ENCODE results near the gene GRM5.

GRM5 gene

DNA sequence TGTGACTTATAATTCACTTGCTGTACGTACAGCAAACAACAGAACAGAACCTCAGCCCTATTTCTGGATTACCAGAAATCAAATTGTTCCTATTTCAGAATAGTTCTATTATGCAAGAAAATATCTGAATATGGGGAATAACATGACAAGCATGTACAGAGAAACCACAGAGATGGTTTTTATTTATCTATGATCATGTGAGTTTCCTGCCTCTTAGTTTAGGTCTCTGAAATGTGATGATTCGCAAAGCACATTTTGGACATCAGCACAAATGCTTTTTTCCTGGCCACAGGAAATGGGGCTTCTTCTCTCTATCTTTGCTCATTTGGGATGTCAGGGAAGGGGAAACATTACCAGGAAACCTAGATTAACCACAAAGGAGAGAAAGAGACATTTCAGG, 461.5 kb downstream of the GRM5 start:
- Histone ChIP-seq H3K27me3 (ENCODE audit: low read depth, low read length) (no peaks in the 10 kb centered on the region), H3K9me3 (ENCODE audit: insufficient read depth, low read length) (no peaks in the 10 kb centered on the region), H3K9ac (ENCODE audit: low read length) (no peak overlapping the region), H4K20me1 (ENCODE audit: insufficient read depth, low read length) (no peaks in the 10 kb centered on the region), H3K4me3 (ENCODE audit: low read length) (no peak overlapping the region), H3K4me2 (ENCODE audit: low read length) (no peak overlapping the region), H2AFZ (ENCODE audit: low read depth, low read length) (no peak overlapping the region), H3K36me3 (replicated peaks; ENCODE audit: low read depth, low read length) (no peaks in the 10 kb centered on the region), H3K27ac (ENCODE audit: low read length) (no peak overlapping the region), H3K4me1 (ENCODE audit: low read length) (no peaks in the 10 kb centered on the region), H3K79me2 (ENCODE audit: low read length) (no peaks in the 10 kb centered on the region)
- TF ChIP-seq EZH2phosphoT487 (IDR thresholded peaks at IDR 0.05; ENCODE audit: low read depth) = no peak
- TF ChIP-seq, protein P1, sequence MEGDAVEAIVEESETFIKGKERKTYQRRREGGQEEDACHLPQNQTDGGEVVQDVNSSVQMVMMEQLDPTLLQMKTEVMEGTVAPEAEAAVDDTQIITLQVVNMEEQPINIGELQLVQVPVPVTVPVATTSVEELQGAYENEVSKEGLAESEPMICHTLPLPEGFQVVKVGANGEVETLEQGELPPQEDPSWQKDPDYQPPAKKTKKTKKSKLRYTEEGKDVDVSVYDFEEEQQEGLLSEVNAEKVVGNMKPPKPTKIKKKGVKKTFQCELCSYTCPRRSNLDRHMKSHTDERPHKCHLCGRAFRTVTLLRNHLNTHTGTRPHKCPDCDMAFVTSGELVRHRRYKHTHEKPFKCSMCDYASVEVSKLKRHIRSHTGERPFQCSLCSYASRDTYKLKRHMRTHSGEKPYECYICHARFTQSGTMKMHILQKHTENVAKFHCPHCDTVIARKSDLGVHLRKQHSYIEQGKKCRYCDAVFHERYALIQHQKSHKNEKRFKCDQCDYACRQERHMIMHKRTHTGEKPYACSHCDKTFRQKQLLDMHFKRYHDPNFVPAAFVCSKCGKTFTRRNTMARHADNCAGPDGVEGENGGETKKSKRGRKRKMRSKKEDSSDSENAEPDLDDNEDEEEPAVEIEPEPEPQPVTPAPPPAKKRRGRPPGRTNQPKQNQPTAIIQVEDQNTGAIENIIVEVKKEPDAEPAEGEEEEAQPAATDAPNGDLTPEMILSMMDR (IDR thresholded peaks at IDR 0.05; ENCODE audit: low read depth, low read length) = no peak

- H3K4me2 ChIP-seq (ENCODE audit: low read length) = no peak overlapping the region
- no peak overlapping the region for H3K4me3 ChIP-seq (ENCODE audit: low read length)
- no peaks in the 10 kb centered on the region for H3K9me3 ChIP-seq (ENCODE audit: insufficient read depth, low read length)
- no peak overlapping the region for H3K27ac ChIP-seq (ENCODE audit: low read length)
- TF ChIP-seq EZH2phosphoT487 (IDR thresholded peaks at IDR 0.05; ENCODE audit: low read depth) = no peak
- TF ChIP-seq, protein P1 (IDR thresholded peaks at IDR 0.05; ENCODE audit: low read depth, low read length) = no peak
- H3K36me3 ChIP-seq (replicated peaks; ENCODE audit: low read depth, low read length) = no peaks in the 10 kb centered on the region
- no peak overlapping the region for H3K9ac ChIP-seq (ENCODE audit: low read length)
- H3K27me3 ChIP-seq (ENCODE audit: low read depth, low read length) = no peaks in the 10 kb centered on the region
- no peaks in the 10 kb centered on the region for H4K20me1 ChIP-seq (ENCODE audit: insufficient read depth, low read length)
- H2AFZ ChIP-seq (ENCODE audit: low read depth, low read length) = no peak overlapping the region
- no peaks in the 10 kb centered on the region for H3K4me1 ChIP-seq (ENCODE audit: low read length)
- no peaks in the 10 kb centered on the region for H3K79me2 ChIP-seq (ENCODE audit: low read length)
Observed at GRCh38 chr11:88603091-88603867, 462.5 kb downstream of the GRM5 start.

DNA sequence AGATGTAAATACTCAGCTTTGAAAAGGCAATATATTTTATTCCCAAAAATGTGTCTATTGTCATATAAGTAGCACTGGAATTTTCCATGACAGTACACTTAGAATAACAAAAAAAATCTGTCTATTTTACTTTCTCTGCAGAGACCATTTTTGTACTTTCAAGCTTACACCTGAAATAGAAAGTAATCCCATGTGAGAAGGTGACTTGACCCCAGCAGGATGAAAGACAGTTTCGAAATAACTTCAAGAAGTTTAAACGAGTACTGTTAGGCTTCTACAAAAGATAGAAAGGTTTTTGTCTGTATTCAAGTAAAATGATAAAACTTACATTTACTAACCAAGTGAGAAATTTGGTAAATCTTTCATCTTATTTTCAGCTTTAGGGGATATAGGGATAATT, 468.4 kb downstream of the GRM5 start:
- no peak overlapping the region for H3K9ac ChIP-seq (ENCODE audit: low read length)
- TF ChIP-seq, protein P1 (IDR thresholded peaks at IDR 0.05; ENCODE audit: low read depth, low read length) = no peak
- TF ChIP-seq EZH2phosphoT487 (IDR thresholded peaks at IDR 0.05; ENCODE audit: low read depth) = no peak
- H2AFZ ChIP-seq (ENCODE audit: low read depth, low read length) = no peak overlapping the region
- H3K27ac ChIP-seq (ENCODE audit: low read length) = no peak overlapping the region
- H3K9me3 ChIP-seq (ENCODE audit: insufficient read depth, low read length) = no peaks in the 10 kb centered on the region
- no peaks in the 10 kb centered on the region for H3K36me3 ChIP-seq (replicated peaks; ENCODE audit: low read depth, low read length)
- no peaks in the 10 kb centered on the region for H3K79me2 ChIP-seq (ENCODE audit: low read length)
- peaks cover 9% of the 10 kb centered on the region for H3K4me1 ChIP-seq (ENCODE audit: low read length)
- H4K20me1 ChIP-seq (ENCODE audit: insufficient read depth, low read length) = no peaks in the 10 kb centered on the region
- H3K27me3 ChIP-seq (ENCODE audit: low read depth, low read length) = no peaks in the 10 kb centered on the region
- H3K4me3 ChIP-seq (ENCODE audit: low read length) = no peak overlapping the region
- H3K4me2 ChIP-seq (ENCODE audit: low read length) = no peak overlapping the region

- Histone ChIP-seq H3K27me3 (ENCODE audit: low read depth, low read length) (no peaks in the 10 kb centered on the region), H3K4me3 (ENCODE audit: low read length) (no peak overlapping the region), H3K4me2 (ENCODE audit: low read length) (no peak overlapping the region), H2AFZ (ENCODE audit: low read depth, low read length) (no peak overlapping the region), H3K9ac (ENCODE audit: low read length) (no peak overlapping the region), H3K27ac (ENCODE audit: low read length) (no peak overlapping the region), H3K79me2 (ENCODE audit: low read length) (no peaks in the 10 kb centered on the region), H3K4me1 (ENCODE audit: low read length) (peaks cover 9% of the 10 kb centered on the region), H3K9me3 (ENCODE audit: insufficient read depth, low read length) (no peaks in the 10 kb centered on the region), H4K20me1 (ENCODE audit: insufficient read depth, low read length) (no peaks in the 10 kb centered on the region), H3K36me3 (replicated peaks; ENCODE audit: low read depth, low read length) (no peaks in the 10 kb centered on the region)
- no peak for TF ChIP-seq EZH2phosphoT487 (IDR thresholded peaks at IDR 0.05; ENCODE audit: low read depth)
- TF ChIP-seq, protein P1 (IDR thresholded peaks at IDR 0.05; ENCODE audit: low read depth, low read length) = no peak
Observed at GRCh38 chr11:88596786-88597185, 469.0 kb downstream of the GRM5 start.
